Stimulated activated CD8-positive, alpha-beta memory T cell treated with anti-CD3 and anti-CD28 coated beads, Interleukin-4, amount 100 ng/mL, for 48 hours (primary cell): Measurements from ENCODE around the gene USP9X.
"Not testable (repeated sequence)": the region's sequence is repeated elsewhere in the genome, so short reads cannot be mapped to it uniquely, and the experiment has no call there.

Experiments
- DNase-seq: peaks from one replicate; pipeline ENCODE4 v3.0.0-alpha.2; 2020

The USP9X gene

GRCh38 chrX:41084893-41085511, at the start of gene USP9X:
Gene USP9X, plus strand, starts transcription at chrX:41085445. Its CDS starts 38,184 bp downstream, at chrX:41123629.
- DNase-seq = peak; percentile 88

GRCh38 chrX:41035582-41035981, 49.7 kb upstream of the USP9X start:
- no peak for DNase-seq

GRCh38 chrX:41036668-41037326, 48.4 kb upstream of the USP9X start:
- no peak for DNase-seq

GRCh38 chrX:41043196-41043595, 42.0 kb upstream of the USP9X start:
- no peak for DNase-seq

- DNase-seq = no peak
Measured at GRCh38 chrX:41043674-41044345, 41.4 kb upstream of the USP9X start.

GRCh38 chrX:41045960-41046567, 39.2 kb upstream of the USP9X start:
- DNase-seq = no peak

- no peak for DNase-seq
Measured at GRCh38 chrX:41047878-41048534, 37.2 kb upstream of the USP9X start.

- no peak for DNase-seq
Measured at GRCh38 chrX:41050359-41050758, 34.9 kb upstream of the USP9X start.

- DNase-seq = no peak
Measured at GRCh38 chrX:41051288-41051687, 34.0 kb upstream of the USP9X start.

GRCh38 chrX:41055740-41056139, 29.5 kb upstream of the USP9X start:
- no peak for DNase-seq

GRCh38 chrX:41063276-41063675, 22.0 kb upstream of the USP9X start:
- not testable (repeated sequence) for DNase-seq

GRCh38 chrX:41064018-41064417, 21.2 kb upstream of the USP9X start:
- DNase-seq = no peak

- no peak for DNase-seq
Measured at GRCh38 chrX:41066391-41066790, 18.9 kb upstream of the USP9X start.

- no peak for DNase-seq
Measured at GRCh38 chrX:41066969-41067368, 18.3 kb upstream of the USP9X start.

- DNase-seq = no peak
Measured at GRCh38 chrX:41067721-41068120, 17.5 kb upstream of the USP9X start.

GRCh38 chrX:41076742-41077141, 8.5 kb upstream of the USP9X start:
- DNase-seq = no peak

- DNase-seq = no peak
Measured at GRCh38 chrX:41081821-41082220, 3.4 kb upstream of the USP9X start.

GRCh38 chrX:41082783-41083182, 2.5 kb upstream of the USP9X start:
- no peak for DNase-seq

- DNase-seq = peak; percentile 97
Measured at GRCh38 chrX:41084044-41084892, 977 bp upstream of the USP9X start.

- DNase-seq = peak; percentile 60
Measured at GRCh38 chrX:41085512-41085877, 250 bp downstream of the USP9X start.

GRCh38 chrX:41085878-41086626, 807 bp downstream of the USP9X start:
- DNase-seq = peak; percentile 55

- no peak for DNase-seq
Measured at GRCh38 chrX:41086627-41086932, 1.3 kb downstream of the USP9X start.
